H1 (cell line): ENCODE measurements around the gene CDKN2B. TPM values are rescaled to one million over a fixed set of nuclear protein-coding genes. Genes with fewer than 3 reads are reported as not detected.

Experiments
- CTCF ChIA-PET: fragments of 300-600 bp; sonication (Branson Sonifier 250); formaldehyde crosslinking; loops from one replicate; lab custom pipeline; 2021; ENCODE audit not compliant: partially characterized antibody; lab: Charles Lee
- POLR2A ChIA-PET: fragments of 300-600 bp; sonication (Branson Sonifier 250); formaldehyde crosslinking; loops from one replicate; lab custom pipeline; 2021; ENCODE audit warnings: inconsistent platforms; ENCODE audit not compliant: partially characterized antibody; lab: Charles Lee
- DNase-seq, 2 experiments: peaks; one replicate each; pipeline versions ENCODE4 v3.0.0 to v3.0.0-alpha.2; 2010 to 2022; ENCODE audit warnings: low spot score in 2 of 2, low read depth in 1 of 2, mixed read lengths in 1 of 2
- FAIRE-seq: peaks from 2 replicates; lab custom pipeline; 2011; peaks lifted over from hg19 to GRCh38; lab: Jason Lieb, UNC
- H2AFZ ChIP-seq: 2 replicates; pipeline ENCODE4 v1.8.1; 2012; ENCODE audit warnings: low read length, inconsistent platforms
- H2AK5ac ChIP-seq: 2 replicates; pipeline ENCODE4 v1.6.1; 2013; ENCODE audit warnings: low read depth, low read length
- H2BK120ac ChIP-seq: replicated peaks from 2 replicates; pipeline ENCODE3; 2013; ENCODE audit warnings: low read depth, low read length, inconsistent platforms
- H2BK12ac ChIP-seq: 2 replicates; pipeline ENCODE4 v1.6.1; 2013; ENCODE audit warnings: low read depth, low read length
- H2BK15ac ChIP-seq: 2 replicates; pipeline ENCODE4 v1.6.1; 2013; ENCODE audit warnings: low read length
- H2BK20ac ChIP-seq: 2 replicates; pipeline ENCODE4 v1.6.1; 2013; ENCODE audit warnings: low read length
- H2BK5ac ChIP-seq: 2 replicates; pipeline ENCODE4 v1.6.1; 2013; ENCODE audit warnings: low read depth, low read length
- H3K14ac ChIP-seq: 2 replicates; pipeline ENCODE4 v1.6.1; 2013; ENCODE audit warnings: inconsistent platforms; ENCODE audit not compliant: insufficient read length
- H3K18ac ChIP-seq: 2 replicates; pipeline ENCODE4 v1.6.1; 2013; ENCODE audit warnings: low read length; ENCODE audit errors: extremely low read depth
- H3K23ac ChIP-seq: 2 replicates; pipeline ENCODE4 v1.6.1; 2013; ENCODE audit warnings: inconsistent platforms; ENCODE audit not compliant: insufficient read length
- H3K23me2 ChIP-seq: 2 replicates; pipeline ENCODE4 v1.6.1; 2013; ENCODE audit warnings: low read depth, low read length
- H3K27ac ChIP-seq: 2 replicates; pipeline ENCODE4 v1.6.1; 2011; ENCODE audit warnings: low read depth, low read length, inconsistent platforms
- H3K27me3 ChIP-seq, 4 experiments: replicated peaks in 1 of 4; 1 replicate in 1 of 4; 2 replicates in 3 of 4; pipeline versions ENCODE4 v1.6.1 to v1.8.1; 2011 to 2013; ENCODE audit warnings: low read length in 3 of 4, mild to moderate bottlenecking in 3 of 4, inconsistent platforms in 2 of 4, mixed read lengths in 2 of 4, moderate library complexity in 1 of 4; ENCODE audit not compliant: control insufficient read depth in 3 of 4, insufficient read depth in 3 of 4; ENCODE audit errors: extremely low read depth in 1 of 4
- H3K36me3 ChIP-seq, 4 experiments: 2 replicates each; pipeline versions ENCODE4 v1.6.1 to v1.8.1; 2011 to 2013; ENCODE audit warnings: mild to moderate bottlenecking in 4 of 4, low read length in 3 of 4, moderate library complexity in 2 of 4, control low read depth in 1 of 4, inconsistent platforms in 1 of 4; ENCODE audit not compliant: insufficient read depth in 4 of 4, control insufficient read depth in 2 of 4
- H3K4ac ChIP-seq: replicated peaks from 2 replicates; pipeline ENCODE3; 2013; ENCODE audit warnings: low read length, low read depth, mixed read lengths, inconsistent platforms; ENCODE audit not compliant: insufficient read length
- H3K4me1 ChIP-seq, 4 experiments: replicated peaks in 1 of 4; 1 replicate in 1 of 4; 2 replicates in 3 of 4; pipeline versions ENCODE4 v1.6.1 to v1.8.1; 2011 to 2013; ENCODE audit warnings: low read length in 3 of 4, inconsistent platforms in 2 of 4, mixed read lengths in 1 of 4; ENCODE audit not compliant: insufficient read depth in 4 of 4, control insufficient read depth in 3 of 4
- H3K4me2 ChIP-seq, 2 experiments: 2 replicates each; pipeline versions ENCODE4 v1.6.1 to v1.8.1; 2011 to 2013; ENCODE audit warnings: low read depth in 2 of 2, low read length in 2 of 2, control low read depth in 1 of 2, inconsistent platforms in 1 of 2, mild to moderate bottlenecking in 1 of 2; ENCODE audit not compliant: insufficient read depth in 1 of 2
- H3K4me3 ChIP-seq, 4 experiments: fragments of 200-600, 300-600 bp in 1 of 4; sonication (generic), shearing (Covaris generic), sonication (Bioruptor Twin) in 1 of 4; 2 replicates each; pipeline versions ENCODE4 v1.5.1 to v1.8.1; 2011 to 2016; ENCODE audit warnings: low read length in 4 of 4, low read depth in 3 of 4, control low read depth in 2 of 4, inconsistent platforms in 2 of 4, mild to moderate bottlenecking in 2 of 4, mixed read lengths in 1 of 4, moderate library complexity in 1 of 4; ENCODE audit not compliant: insufficient read depth in 2 of 4; ENCODE audit errors: extremely low read depth in 1 of 4
- H3K56ac ChIP-seq: replicated peaks from 2 replicates; pipeline ENCODE3; 2013; ENCODE audit warnings: low read depth, mild to moderate bottlenecking, mixed read lengths, low read length, inconsistent platforms; ENCODE audit not compliant: insufficient read length
- H3K79me1 ChIP-seq: 2 replicates; pipeline ENCODE4 v1.6.1; 2013; ENCODE audit warnings: low read depth, low read length, control low read depth
- H3K79me2 ChIP-seq, 2 experiments: 2 replicates each; pipeline versions ENCODE4 v1.6.1 to v1.8.1; 2012 to 2013; ENCODE audit warnings: low read length in 2 of 2, mild to moderate bottlenecking in 2 of 2, inconsistent platforms in 1 of 2; ENCODE audit not compliant: insufficient read depth in 2 of 2, control insufficient read depth in 1 of 2
- H3K9ac ChIP-seq, 4 experiments: replicated peaks in 1 of 4; 1 replicate in 1 of 4; 2 replicates in 3 of 4; pipeline versions ENCODE4 v1.6.1 to v1.8.1; 2011 to 2013; ENCODE audit warnings: low read depth in 3 of 4, low read length in 3 of 4, control low read depth in 2 of 4, mild to moderate bottlenecking in 2 of 4, moderate library complexity in 2 of 4, inconsistent platforms in 1 of 4; ENCODE audit errors: extremely low read depth in 1 of 4
- H3K9me3 ChIP-seq, 2 experiments: 2 replicates each; pipeline versions ENCODE4 v1.6.1 to v1.8.1; 2012 to 2013; ENCODE audit warnings: mild to moderate bottlenecking in 2 of 2, moderate library complexity in 2 of 2, control low read depth in 1 of 2, inconsistent platforms in 1 of 2, low read depth in 1 of 2, low read length in 1 of 2, mixed read lengths in 1 of 2; ENCODE audit not compliant: insufficient read depth in 2 of 2
- H4K20me1 ChIP-seq, 2 experiments: replicated peaks in 1 of 2; 2 replicates each; pipeline versions ENCODE3 to v1.8.1; 2011 to 2013; ENCODE audit warnings: inconsistent platforms in 2 of 2, low read length in 2 of 2, mild to moderate bottlenecking in 1 of 2; ENCODE audit not compliant: insufficient read depth in 2 of 2, control insufficient read depth in 1 of 2
- H4K5ac ChIP-seq: 2 replicates; pipeline ENCODE4 v1.6.1; 2013; ENCODE audit warnings: low read length, low read depth, mixed read lengths, inconsistent platforms; ENCODE audit not compliant: insufficient read length
- H4K8ac ChIP-seq: 2 replicates; pipeline ENCODE4 v1.8.0; 2013; ENCODE audit warnings: mild to moderate bottlenecking, moderate library complexity, low read length, inconsistent platforms; ENCODE audit not compliant: insufficient read depth; ENCODE audit errors: extremely low read depth
- H4K91ac ChIP-seq: replicated peaks from 2 replicates; pipeline ENCODE3; 2013; ENCODE audit warnings: low read length, mixed read lengths, inconsistent platforms; ENCODE audit not compliant: insufficient read length
- POLR2AphosphoS5 ChIP-seq: IDR thresholded peaks from 2 replicates; pipeline ENCODE4 v1.6.1; 2011; ENCODE audit warnings: low read depth, low read length
- POU5F1 ChIP-seq: IDR thresholded peaks from 2 replicates; pipeline ENCODE4 v1.6.1; 2011; ENCODE audit warnings: low read depth, mild to moderate bottlenecking, low read length, moderate library complexity
- SAP30 ChIP-seq: fragments of 300-600 bp; sonication (generic); IDR thresholded peaks from 2 replicates; pipeline ENCODE4 v1.7.1; 2012; ENCODE audit warnings: low read length, moderate library complexity, mild to moderate bottlenecking, inconsistent platforms; ENCODE audit not compliant: insufficient read depth, insufficient replicate concordance
- SUZ12 ChIP-seq: fragments of 200-600 bp; sonication (generic); IDR thresholded peaks from 2 replicates; pipeline ENCODE4 v1.6.1; 2012; ENCODE audit warnings: mild to moderate bottlenecking, inconsistent platforms, low read length, moderate library complexity, mixed read lengths
- WGBS, 2 experiments: shearing (Covaris generic) in 1 of 2; methylation state at CpG; one replicate each; pipeline versions ENCODE4 v1.1.6 to v1.1.7; 2013 to 2015; ENCODE audit warnings: low lambda C conversion rate in 2 of 2, mixed read lengths in 2 of 2, inconsistent platforms in 1 of 2, low coverage in 1 of 2, missing lambda C conversion rate in 1 of 2; ENCODE audit not compliant: insufficient replicate concordance in 2 of 2, insufficient coverage in 1 of 2, insufficient read length in 1 of 2; ENCODE audit errors: extremely low coverage in 1 of 2, missing lambda C conversion rate in 1 of 2; 5-methylcytosine and 5-hydroxymethylcytosine counted together
- polyA plus RNA-seq, 7 experiments: library from polyadenylated mRNA; depleted of rRNA in 3 of 7; stranded (reverse) in 5 of 7; unstranded in 2 of 7; fragments of >200 nt in 5 of 7; fragments of 200-250 nt in 2 of 7; gene quantifications; 1 replicate in 5 of 7; 2 replicates in 1 of 7; 4 replicates in 1 of 7; pipeline versions ENCODE4 v1.2.1 to v1.2.3, GENCODE V29; 2011 to 2013; ENCODE audit warnings: missing spikeins in 2 of 7, mixed read lengths in 2 of 7
- total RNA-seq: library from RNA; stranded (reverse); fragmentation: NEBNext Ultra II Directional; extraction: Animal tissue kit (Norgen Biotek cat#: 25700); gene quantifications from 2 replicates; pipeline ENCODE4 v1.2.1, GENCODE V29; 2021

The CDKN2B gene
- total and polyA plus RNA-seq, 2 of the 8 experiments (the other 6 are each of a cell fraction or from before 2014, with no cell fraction given) = 0.20 to 0.88 TPM

GRCh38 chr9:22040760-22041159, 31.7 kb upstream of the CDKN2B start:
- H2AFZ ChIP-seq = no peak overlapping the region
- CTCF ChIA-PET = interaction anchor here (0.6 to 4.7 kb wide), 8 partner anchors 8 to 227 kb away, joined by 3 to 32 read pairs (median 7); partner anchors contain the start of gene CDKN2B
- H3K79me2 ChIP-seq = no peaks in the 10 kb centered on the region
- no peak overlapping the region for H4K91ac ChIP-seq
- no peak overlapping the region for H2BK15ac ChIP-seq
- no peak overlapping the region for H2BK20ac ChIP-seq
- no peak overlapping the region for H4K8ac ChIP-seq
- H3K4ac ChIP-seq = no peak overlapping the region
- H3K9ac ChIP-seq = no peak overlapping the region
- H3K4me3 ChIP-seq = no peak overlapping the region
- TF ChIP-seq SAP30 (no peak), SUZ12 (no peak), POLR2AphosphoS5 (no peak), POU5F1 (no peak)
- no peaks in the 10 kb centered on the region for H3K36me3 ChIP-seq
- no peaks in the 10 kb centered on the region for H3K23me2 ChIP-seq
- no peak overlapping the region for H3K23ac ChIP-seq
- POLR2A ChIA-PET = interaction anchor here (0.6 kb wide), 1 partner anchor 76 kb away, joined by 3 read pairs; no protein-coding TSS in a partner anchor
- WGBS, 2 experiments = 95% methylated on average over 1 of the region's 1 CpG; no CpG with 5 or more reads in 1 of the 2 experiments
- H4K20me1 ChIP-seq = no peaks in the 10 kb centered on the region
- FAIRE-seq (no peak), DNase-seq (no peak)
- H2BK5ac ChIP-seq = no peak overlapping the region
- no peak overlapping the region for H2AK5ac ChIP-seq
- no peak overlapping the region for H2BK120ac ChIP-seq
- no peaks in the 10 kb centered on the region for H3K79me1 ChIP-seq
- no peak overlapping the region for H2BK12ac ChIP-seq
- no peak overlapping the region for H3K27ac ChIP-seq
- no peak overlapping the region for H3K18ac ChIP-seq
- no peak overlapping the region for H3K56ac ChIP-seq
- H3K9me3 ChIP-seq = no peaks in the 10 kb centered on the region
- H3K4me2 ChIP-seq = no peak overlapping the region
- no peaks in the 10 kb centered on the region for H3K27me3 ChIP-seq
- no peak overlapping the region for H4K5ac ChIP-seq
- no peak overlapping the region for H3K14ac ChIP-seq
- H3K4me1 ChIP-seq = peaks cover 0 to 4% (median 0%) of the 10 kb centered on the region in 4 experiments; a peak in 1 of 7 replicates
